ENCODE data around the gene APOL3. TPM values are rescaled to one million over a fixed set of nuclear protein-coding genes. Genes with fewer than 3 reads are reported as not detected.
"Not testable (repeated sequence)": the region's sequence is repeated elsewhere in the genome, so short reads cannot be mapped to it uniquely, and the experiment has no call there.

The APOL3 gene
- total and polyA plus RNA-seq, 12 donors, result 8.9 to 123 (median 29.0) TPM

GRCh38 chr22:36097880-36098279 lies 62.7 kb downstream of the APOL3 start:
- H3K9me3 ChIP-seq (replicated peaks in 1 of 3), result no peaks in the 10 kb centered on the region
- no peak overlapping the region for H3K4me3 ChIP-seq
- TF ChIP-seq CTCF (IDR thresholded peaks at IDR 0.05), result no peak
- TF ChIP-seq POLR2A (IDR thresholded peaks at IDR 0.05), result no peak
- H3K27ac ChIP-seq, result no peak overlapping the region
- no peaks in the 10 kb centered on the region for H3K36me3 ChIP-seq (replicated peaks in 1 of 2)
- H3K4me1 ChIP-seq (replicated peaks in 1 of 2), result no peaks in the 10 kb centered on the region
- intact Hi-C loops (cut with DNase I), result no loop called here
- H3K27me3 ChIP-seq, result peaks cover 3% of the 10 kb centered on the region
- DNase-seq, result no peak
- WGBS, 4 donors, result 88 to 96% (median 92%) methylated on average over 8 of the region's 8 CpGs

GRCh38 chr22:36090772-36091171 lies 69.8 kb downstream of the APOL3 start:
- H3K36me3 ChIP-seq (replicated peaks in 1 of 2); H3K27me3 ChIP-seq; DNase-seq; H3K4me1 ChIP-seq (replicated peaks in 1 of 2); H3K4me3 ChIP-seq; H3K9me3 ChIP-seq (replicated peaks in 1 of 3); H3K27ac ChIP-seq; intact Hi-C loops (cut with DNase I): not testable (repeated sequence)
- 67 to 100% (median 74%) methylated on average over 1 of the region's 3 CpGs; no CpG with 5 or more reads in 1 of the 4 donors for WGBS, 4 donors

Other genes starting within 250 kb of the APOL3 start
- 10 to 100 TPM; 52.0 to 86.6 (median 76.9) TPM for gene RBFOX2, start 131.9 kb downstream of the APOL3 start, total RNA-seq
- 10 to 100 TPM; 15.7 to 48.7 (median 28.5) TPM for gene RBFOX2, start 131.9 kb downstream of the APOL3 start, polyA plus RNA-seq
- 10 to 100 TPM in 1 of 9 donors, 1 to 10 TPM in 7, not detected in 1; 1.2 to 10.0 (median 3.9) TPM for gene APOL4, start 41.1 kb upstream of the APOL3 start, total RNA-seq
- 1 to 10 TPM; 2.1 to 3.6 (median 3.4) TPM for gene APOL4, start 41.1 kb upstream of the APOL3 start, polyA plus RNA-seq
- 10 to 100 TPM; 16.1 to 49.3 (median 39.5) TPM for gene APOL2, start 78.8 kb upstream of the APOL3 start, total RNA-seq
- 10 to 100 TPM; 36.7 to 73.8 (median 49.2) TPM for gene APOL2, start 78.8 kb upstream of the APOL3 start, polyA plus RNA-seq
- 10 to 100 TPM in 8 of 9 donors, 1 to 10 TPM in 1; 2.1 to 39.0 (median 30.3) TPM for gene APOL1, start 92.4 kb upstream of the APOL3 start, total RNA-seq
- 10 to 100 TPM; 19.9 to 21.2 (median 20.2) TPM for gene APOL1, start 92.4 kb upstream of the APOL3 start, polyA plus RNA-seq
- 100 to 1,000 TPM in 8 of 9 donors, 10 to 100 TPM in 1; 99.4 to 427 (median 350) TPM for gene MYH9, start 227.2 kb upstream of the APOL3 start, total RNA-seq
- 100 to 1,000 TPM in 2 of 3 donors, 10 to 100 TPM in 1; 96.2 to 164 (median 133) TPM for gene MYH9, start 227.2 kb upstream of the APOL3 start, polyA plus RNA-seq

All from adrenal gland (tissue), 12 donors.